Measurements from ENCODE around the gene GABBR2.

GABBR2 gene

DNA sequence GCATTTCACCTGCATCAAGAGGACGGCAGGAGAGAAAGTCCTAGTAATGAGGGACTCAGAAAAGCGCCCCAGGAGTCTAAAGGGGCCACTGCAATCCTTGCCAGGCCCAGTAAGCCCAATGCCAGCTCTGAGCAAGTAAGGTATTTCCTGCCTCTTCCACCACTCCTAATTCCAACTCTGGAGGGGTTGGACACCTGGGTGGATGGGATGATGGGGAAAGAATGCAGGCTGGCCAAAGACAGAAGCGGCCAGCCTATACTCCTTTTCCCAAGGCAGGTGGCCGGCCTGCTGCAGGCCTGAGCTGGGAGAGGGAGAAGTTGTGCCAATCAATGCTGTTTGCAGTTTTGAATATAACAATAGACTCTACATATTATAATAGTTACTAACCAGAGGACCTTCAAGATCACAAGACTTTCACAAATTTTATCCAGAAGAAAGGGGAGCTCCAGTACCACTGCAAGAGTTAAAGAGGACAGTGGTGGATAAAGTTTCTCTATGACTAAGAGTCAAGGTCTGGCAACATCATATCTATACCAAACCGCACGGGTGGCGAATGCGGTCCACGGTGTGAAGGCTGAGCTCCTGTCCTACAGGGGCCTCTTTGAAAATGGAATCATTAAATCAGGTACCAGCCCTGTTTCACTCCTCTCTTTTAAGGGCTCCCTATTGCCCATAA, 338.3 kb downstream of the GABBR2 start:
- no peak for DNase-seq (ENCODE audit: low spot score)

DNA sequence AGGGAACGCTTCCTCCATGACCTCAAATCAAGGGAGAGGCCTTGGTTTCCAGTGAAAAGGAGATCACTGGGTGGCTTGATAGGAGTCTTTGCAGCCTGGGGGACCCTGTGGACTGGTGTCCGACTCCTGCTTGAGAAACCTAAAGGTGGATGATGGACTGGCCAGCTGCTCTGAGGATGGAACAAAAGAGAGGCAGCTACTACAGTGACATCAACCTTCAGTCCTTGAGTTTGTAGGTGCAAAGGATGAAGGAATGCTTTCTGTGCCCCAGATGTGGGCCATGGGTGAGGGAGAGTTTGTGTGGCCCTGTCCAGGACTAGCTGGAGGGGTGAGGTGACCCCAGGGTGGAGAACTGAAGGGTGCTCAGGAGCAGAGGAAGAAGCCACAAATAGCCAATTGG, 338.8 kb downstream of the GABBR2 start:
- DNase-seq (ENCODE audit: low spot score): no peak

DNA sequence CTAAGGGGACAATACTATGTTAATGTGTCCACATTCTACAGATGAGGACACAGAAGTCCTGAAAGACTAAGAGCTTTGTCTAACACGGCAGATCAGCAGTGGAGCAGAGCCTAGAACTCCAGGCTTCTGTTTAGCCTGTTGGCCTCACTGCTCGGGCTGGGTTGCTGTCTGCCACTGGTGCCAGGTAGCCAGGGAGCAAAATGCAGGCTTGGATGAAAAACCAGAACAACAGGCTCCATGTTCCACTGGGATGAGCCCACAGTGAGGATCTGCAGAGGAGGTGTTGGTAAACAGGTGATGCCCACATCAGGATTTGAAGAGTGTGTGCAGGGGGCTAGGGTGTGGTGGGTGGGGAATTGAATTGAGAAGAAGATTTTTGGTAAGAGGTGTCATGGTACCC, 339.3 kb downstream of the GABBR2 start:
- no peak for DNase-seq (ENCODE audit: low spot score)

DNA sequence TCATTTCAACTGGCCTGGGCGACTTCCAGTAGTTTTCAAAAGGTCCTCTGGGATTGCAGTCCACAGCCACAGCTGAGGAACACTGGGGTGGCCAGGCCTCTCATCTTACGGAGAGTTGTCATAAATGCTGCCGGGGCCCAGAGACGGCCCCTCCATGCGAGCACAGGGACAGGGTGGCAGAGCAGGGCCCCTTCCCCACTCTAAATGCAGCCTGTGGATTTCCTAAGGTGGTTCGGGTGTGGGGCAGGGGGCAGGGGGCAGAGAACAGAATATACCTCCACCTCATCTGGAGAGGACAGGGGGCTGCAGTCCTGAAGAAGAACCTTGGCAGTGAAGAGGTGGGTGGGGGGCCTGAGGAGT, 339.7 kb downstream of the GABBR2 start:
- no peak for DNase-seq (ENCODE audit: low spot score)

DNA sequence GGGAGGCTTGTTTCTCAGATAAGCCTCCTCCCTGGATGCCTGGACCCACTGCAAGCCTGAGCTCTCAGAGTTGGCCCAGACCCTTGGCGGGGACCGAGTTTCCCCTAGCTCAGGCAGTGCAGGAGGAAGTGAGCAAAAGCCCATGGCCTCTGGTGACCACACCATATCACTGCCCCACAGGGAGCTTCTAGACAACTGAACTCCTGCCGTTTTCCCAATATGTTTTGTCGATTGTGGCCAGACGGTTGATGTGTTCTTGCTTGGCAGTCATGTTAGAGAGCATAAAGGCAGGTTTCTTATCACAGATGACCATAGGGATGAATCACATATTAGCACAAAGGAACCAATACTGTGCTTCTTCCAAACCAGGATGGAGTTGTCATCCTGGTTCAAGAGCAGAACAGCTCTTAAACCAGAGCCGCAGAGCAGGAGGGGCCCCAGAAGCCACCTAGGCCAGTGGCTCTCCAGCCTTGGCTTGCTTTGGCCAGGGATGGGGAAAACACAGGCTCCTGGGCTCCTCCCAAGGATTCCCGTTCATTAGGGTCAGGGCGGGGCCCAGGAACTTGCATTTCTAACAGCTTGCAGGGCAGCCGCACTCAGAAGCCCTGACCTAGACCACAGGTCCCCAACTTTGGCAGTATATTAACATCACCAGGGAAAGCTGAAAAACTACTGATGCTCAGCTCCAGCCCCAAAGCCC, 340.2 kb downstream of the GABBR2 start:
- DNase-seq (ENCODE audit: low spot score): no peak

DNA sequence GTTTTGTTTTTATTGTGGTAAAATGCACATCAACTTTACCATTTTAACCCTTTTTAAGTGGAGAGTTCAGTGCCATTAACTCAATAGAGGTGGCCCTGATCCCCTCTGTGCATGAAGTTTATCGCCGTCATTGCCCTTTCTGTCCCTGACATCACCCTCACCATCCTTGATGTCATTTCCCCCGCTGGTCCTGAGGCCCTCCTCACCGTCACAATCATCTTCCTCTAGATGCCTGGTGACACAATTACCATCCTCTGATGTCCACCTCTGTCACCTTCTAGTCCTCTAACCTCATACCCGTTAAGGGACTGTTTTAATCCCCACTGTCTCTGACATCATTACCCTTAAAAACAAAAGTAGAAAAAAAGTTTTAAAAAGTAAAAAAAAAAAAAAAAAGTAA, 340.8 kb downstream of the GABBR2 start:
- no peak for DNase-seq (ENCODE audit: low spot score)

DNA sequence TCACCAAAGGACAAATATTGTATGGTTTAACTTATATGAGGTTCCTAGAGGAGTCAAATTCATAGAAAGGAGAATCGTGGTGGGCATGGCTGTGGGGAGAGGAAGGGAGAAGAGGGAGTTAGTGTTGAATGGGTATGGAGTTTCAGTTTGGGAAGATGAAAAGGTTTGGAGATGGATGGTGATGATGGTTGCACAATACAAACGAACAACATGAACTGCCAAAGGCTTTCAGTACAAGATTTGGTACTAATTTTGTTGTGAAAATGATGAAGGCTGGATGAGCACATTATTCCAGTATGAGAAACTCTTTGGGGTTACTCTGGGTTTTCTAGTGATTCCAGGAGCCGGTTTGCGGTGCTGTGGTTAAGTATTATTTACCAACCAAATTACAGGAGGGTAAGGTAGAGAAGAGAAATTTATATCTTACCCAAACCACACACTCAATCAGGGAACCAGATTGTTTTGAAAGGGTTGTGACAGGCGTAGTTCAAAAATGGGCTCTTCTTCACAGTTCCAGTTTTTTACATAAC, 341.3 kb downstream of the GABBR2 start:
- DNase-seq (ENCODE audit: low spot score): no peak

DNA sequence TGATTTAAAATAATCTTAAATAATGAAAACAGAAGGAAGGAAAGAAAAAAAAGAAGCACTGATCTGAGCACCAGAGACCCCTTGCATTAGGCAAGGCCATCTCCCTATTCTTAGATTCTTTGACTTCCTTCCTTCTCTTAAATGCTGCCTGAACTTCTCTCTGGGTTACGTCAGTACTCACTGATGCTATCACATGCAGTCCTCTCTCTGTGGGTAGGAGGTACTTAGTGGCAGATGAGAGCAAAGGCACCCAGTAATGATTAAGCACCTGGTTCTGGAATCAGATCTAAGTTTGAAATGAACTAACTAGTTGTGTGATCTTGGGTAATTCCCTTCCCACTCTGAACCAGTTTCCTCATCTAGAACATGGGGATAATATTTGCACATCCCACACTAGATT, 343.0 kb downstream of the GABBR2 start:
- DNase-seq (ENCODE audit: low spot score): no peak

DNA sequence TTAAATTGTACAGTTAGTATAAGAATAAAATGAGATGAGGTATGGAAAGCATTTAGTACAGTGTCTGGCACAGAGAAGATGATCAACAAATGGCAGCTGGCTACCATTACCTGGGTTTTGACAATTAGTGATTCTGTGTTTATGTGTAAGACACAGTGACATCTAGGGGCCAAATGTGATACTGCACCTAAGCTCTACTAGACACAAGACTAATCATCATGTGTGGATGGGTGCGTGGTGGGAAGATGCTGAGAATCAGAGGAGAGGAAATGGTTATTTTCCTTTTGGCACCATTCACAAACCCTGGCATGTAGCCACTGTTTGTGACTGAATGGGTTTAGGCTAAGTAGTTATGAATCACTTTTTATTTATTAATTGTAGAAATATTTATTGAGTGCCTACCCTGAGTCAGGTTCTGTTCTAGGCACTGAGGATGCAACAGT, 343.5 kb downstream of the GABBR2 start:
- DNase-seq (ENCODE audit: low spot score): peak; percentile 50

DNA sequence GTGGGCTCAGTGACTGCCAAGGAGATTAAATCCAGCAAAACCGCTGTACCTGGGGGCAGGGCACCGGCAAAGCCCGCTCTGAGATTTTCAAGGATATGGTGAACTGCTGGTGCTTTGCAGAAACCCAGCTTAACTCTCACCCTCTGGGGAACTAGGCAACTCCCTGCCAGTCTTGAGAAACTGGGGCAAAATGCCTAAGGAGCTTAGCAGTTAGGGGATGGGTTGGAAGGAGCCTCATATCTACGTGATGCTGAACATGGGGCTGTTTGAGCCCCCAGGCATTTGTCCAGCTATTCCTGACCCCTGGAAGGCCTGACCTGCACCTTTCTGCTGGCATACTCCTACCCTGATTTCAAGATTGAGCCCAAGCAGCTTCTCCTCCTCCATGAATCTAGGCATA, 344.6 kb downstream of the GABBR2 start:
- DNase-seq (ENCODE audit: low spot score): no peak

DNA sequence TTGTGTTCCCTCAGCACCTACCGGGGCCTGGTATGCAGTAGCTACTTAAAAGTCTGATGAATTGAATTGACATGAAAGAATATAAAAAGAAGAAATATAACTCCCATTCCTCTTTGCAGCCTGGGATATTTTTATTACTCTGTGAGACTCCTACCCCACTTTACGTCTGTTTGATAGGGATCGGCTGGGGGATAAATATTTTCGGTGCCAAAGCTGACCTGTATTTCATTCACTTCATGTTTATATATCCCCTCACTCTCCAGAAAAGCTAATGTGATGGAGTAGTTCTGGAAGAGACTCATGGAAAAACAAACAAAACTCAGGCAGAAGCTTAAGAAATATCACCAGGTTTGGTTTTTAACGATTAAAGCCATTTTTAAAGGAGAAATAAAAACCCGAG, 345.1 kb downstream of the GABBR2 start:
- DNase-seq (ENCODE audit: low spot score): no peak

DNA sequence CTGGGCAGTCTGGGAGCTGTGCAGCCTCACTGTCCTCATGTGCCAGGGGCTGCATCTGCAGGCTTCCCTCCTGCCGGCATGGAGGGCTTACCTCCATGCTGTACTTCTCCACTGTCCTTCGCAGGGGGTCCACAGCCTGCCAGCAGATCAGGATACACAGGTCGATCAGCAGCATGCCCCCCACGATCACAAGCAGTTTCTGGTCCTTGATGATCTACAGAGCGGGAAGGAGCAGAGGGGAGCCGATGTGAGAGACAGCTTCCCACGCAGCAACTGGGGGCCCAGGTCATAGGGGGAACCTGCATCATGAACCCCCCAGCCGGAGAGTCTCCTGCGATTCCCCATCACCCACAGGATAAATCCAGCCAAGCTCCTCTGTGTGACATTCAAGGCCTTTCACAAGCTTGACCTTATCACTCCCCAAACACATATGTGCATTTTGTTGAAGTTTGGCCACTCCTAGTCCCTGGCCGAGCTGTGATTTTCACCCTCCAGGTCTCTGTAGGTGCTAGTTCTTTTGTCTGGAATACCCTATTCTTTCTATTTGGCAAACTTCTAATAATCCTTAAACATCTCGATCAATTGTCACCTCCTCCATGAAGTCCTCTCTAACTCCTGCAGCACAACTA, 346.0 kb downstream of the GABBR2 start:
- DNase-seq (ENCODE audit: low spot score): no peak

DNA sequence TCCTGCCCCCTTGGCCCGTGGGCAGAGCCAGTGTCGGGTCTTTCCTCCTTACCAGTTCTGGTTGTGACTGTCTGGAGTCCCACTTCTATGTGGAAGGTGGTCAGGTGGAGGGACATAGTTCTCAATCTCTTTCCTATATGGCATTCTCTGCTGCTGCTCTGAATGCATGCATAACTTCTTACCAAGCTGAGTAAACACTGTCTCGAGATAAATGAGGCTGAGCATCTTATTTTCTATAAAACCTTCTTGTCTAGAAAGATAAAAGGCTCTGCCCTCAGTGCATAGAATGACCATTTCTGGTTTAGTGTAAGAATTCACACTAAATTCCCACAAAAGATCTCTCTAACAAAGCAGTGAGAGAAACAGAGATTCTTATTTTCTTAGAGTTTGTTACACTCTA, 347.1 kb downstream of the GABBR2 start:
- no peak for DNase-seq (ENCODE audit: low spot score)

DNA sequence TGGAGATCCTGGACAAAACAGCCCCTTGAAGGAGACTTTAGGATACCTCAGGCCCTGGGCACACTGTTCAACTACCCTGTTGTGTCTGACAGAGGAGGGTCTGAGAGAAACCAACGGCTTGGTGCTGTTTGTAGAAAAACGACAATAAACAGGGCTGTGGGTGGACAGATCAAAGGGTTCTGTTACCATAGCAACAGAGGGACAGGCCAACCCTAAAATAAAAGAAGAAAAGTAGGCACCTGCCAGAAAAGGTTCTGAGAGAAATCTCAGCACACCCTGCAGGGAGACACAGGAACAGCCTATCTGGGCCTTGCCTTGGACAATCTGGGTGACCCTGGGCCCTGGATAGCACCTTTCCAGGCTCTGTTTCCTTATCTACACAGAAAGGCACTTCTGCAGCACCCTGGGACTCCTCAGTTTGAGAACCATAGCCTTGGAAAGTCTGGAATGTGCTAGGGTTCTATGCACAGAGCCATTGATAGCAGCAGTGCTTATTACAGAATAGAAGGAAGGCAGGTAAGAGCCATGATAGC, 348.5 kb downstream of the GABBR2 start:
- no peak for DNase-seq (ENCODE audit: low spot score)

DNA sequence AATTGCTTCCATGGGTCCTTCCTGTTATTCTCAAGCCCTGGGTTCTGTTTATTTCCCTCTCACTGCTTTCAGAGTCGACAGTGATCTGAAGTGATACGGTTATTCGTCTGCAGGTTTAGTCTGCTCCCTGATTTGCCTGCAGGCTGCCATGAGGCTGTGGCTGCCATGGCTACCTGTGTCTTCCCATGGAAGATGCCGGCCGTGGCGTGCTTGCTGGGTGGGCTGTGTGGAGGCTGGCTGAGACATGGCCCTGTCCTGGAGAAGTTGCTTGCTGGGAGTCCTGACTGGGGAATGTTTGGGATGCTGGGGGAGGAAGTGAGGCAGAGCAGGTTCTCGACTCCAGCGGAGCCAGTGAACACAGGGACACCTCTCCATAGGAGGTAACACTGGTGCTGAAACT, 349.2 kb downstream of the GABBR2 start:
- DNase-seq (ENCODE audit: low spot score): no peak

DNA sequence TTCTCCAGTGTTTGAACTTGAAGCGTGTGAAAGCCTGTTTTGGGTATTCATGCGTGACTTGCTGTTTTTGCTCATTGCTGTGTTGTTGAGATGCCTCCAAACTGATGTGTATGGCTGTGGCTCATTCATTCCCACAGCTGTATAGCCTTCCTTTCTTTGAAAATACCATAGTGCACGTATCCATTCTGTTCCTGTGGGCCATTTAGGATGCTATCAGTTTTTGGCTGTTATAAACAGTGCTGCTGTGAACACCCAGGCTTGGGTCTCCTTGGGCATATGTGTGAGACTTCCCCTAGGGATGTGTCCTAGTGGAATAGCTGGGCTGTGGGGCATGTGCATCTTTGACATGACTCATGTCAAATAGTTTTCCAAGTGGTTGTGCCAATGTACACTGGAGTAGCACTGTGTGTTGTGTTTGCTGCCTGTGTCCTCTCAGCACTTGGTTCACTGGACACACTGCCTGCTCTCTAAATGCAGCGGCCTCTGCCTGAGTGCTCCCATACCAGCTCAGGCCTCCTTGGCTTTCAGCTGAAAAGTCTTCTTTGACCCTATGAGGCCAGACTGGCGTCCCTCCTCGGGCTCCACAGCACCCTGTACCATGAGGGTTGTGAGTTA, 350.7 kb downstream of the GABBR2 start:
- peak; percentile 84 for DNase-seq (ENCODE audit: low spot score)

DNA sequence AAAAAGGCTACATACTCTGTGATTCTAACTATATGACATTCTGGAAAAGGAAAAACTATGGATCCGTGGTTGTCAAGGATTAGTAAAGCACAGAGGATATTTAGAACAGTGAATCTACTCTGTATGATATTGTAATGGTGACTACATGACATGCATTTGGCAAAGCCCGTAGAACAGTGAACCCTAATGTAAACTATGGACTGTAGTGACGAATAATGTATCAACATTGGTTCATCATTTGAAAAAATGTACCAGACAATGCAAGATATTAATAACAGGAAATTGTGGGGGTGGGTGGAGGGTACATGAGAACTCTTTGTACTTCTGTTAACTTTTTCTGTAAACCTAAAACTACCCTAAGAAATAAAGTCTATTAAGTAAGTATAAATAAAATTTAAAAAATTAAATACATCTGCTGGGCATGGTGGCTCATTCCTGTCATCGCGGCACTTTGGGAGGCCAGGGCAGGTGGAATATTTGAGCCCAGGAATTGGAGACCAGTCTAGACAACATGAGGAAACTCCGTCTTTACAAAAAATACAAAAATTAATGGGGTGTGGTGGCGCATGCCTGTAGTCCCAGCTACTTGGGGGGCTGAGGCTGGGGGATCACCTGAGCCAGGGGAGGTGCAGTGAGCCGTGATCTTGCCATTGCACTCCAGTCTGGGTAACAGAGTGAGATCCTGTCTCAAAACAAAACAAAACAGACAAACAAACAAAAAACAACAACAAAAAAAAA, 351.6 kb downstream of the GABBR2 start:
- no peak for DNase-seq (ENCODE audit: low spot score)

DNA sequence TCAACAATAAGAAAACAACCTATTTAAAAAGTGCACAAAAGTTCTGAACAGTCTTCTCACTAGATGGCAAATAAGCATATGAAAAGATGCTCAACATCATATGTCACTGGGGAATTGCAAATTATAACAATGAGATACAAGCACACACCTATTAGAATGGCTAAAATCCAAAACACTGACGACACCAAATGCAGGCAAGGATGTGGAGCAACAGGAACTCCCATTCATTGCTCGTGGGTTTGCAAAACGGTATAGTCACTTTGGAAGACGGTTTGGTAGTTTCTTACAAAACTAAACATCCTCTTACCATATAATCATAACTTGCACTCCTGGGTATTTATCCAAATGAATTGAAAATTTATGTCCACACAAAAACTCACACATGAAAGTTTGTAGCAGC, 352.4 kb downstream of the GABBR2 start:
- no peak for DNase-seq (ENCODE audit: low spot score)

DNA sequence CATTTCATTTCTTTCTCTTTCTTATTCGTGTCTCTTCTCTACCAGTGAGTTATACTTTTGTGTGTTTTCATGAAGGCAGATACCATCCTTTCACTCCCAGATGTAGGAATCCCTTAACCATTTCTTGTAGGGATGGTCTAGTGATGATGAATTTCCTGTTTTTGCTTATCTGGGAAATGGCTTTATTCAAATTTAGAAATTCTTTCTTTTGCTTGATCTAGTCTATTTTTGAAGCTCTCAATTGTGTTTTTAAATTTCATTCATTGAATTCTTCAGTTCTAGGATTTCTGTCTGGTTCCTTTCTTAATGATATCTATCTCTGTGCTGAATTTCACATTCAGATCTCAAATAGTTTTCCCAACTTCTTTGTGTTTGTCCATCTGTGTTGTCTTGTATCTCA, 357.4 kb downstream of the GABBR2 start:
- no peak for DNase-seq (ENCODE audit: low spot score)

DNA sequence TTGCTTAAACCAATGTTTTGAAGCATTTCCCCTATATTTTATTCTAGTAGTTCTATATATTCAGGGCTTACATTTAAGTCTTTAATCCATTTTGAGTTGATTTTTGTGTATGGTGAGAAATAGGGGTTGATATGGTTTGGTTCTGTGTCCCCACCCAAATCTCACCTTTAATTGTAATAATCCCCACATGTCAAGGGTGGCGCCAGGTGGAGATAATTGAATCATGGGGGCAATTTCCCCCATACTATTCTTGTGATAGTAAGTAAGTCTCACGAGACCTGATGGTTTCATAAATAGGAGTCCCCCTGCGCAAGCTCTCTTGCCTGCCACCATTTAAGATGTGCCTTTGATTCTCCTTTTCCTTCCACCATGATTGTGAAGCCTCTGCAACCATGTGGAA, 361.1 kb downstream of the GABBR2 start:
- no peak for DNase-seq (ENCODE audit: low spot score)

DNA sequence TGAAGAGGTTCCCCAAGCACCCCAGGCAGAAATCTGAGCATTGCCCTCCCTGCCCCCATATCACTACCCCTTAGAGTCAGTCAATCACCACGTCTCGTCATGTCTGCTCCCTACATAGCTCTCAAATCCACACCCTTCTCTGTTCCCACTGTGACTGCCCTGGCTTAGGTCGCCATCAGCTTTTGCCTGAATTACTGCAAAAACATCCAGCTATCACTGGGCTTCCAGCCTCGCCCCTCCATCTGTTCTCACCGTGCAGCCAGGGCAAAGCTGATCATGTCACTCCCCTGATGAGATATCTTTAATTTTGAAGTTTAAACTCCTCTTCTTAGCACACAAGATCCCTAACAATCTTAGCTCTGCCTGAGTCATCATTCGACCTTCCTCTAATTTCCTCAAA, 363.7 kb downstream of the GABBR2 start:
- no peak for DNase-seq (ENCODE audit: low spot score)

DNA sequence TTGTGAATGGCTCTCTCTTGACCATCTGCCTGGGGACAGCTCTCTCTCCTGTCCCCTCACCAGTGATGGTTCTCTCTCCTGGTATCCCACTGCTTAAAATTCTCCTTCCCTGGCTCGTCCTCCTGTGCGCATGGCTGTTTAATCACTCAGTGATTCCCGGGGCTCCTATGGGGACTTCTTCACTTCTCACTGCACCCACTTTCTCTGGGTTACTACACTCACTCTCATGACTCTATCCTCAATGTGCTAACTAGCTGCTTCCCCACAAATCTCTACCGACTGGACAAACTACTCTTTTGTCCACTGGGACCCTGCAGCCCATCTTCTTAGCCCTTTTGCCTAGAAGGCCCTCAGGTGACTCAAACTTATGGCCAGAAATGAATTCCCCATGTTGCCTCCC, 364.2 kb downstream of the GABBR2 start:
- DNase-seq (ENCODE audit: low spot score): no peak
